ENCODE measurements around the gene OXCT2. TPM values are rescaled to one million over a fixed set of nuclear protein-coding genes. Genes with fewer than 3 reads are reported as not detected.
A peak's percentile ranks its signal among the peaks of the same experiment; 100 is the strongest.
"Not testable (repeated sequence)": the region's sequence is repeated elsewhere in the genome, so short reads cannot be mapped to it uniquely, and the experiment has no call there.

The OXCT2 gene
- total and polyA plus RNA-seq, 8 donors, result 0.55 to 2.3 (median 0.97) TPM

DNA sequence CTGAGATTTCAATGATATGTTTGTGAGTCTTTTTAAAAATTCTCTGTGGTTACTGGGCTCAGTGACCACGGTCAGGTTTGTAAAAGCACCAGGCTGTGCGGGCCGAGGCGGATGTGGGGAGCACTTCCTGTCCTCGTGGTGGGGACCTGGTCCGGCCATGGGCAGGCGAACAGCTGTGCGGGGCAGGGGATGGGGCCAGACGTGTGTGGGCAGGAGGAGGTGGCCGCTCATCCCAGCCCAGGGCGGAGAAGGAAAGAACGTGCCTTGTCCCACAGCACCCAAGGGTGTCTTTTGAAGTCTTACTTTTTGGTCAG, 5.2 kb upstream of the OXCT2 start:
- 87 to 91% methylated on average over 12 of the region's 12 CpGs for WGBS, 2 donors
- FAIRE-seq (no peak), ATAC-seq (peak in 1 of 4 donors; percentile 34), DNase-seq (peak in 1 of 6 donors; percentile 56)
- H3K27ac ChIP-seq, result no peak overlapping the region
- H3K27me3 ChIP-seq, result no peaks in the 10 kb centered on the region
- H3K4me3 ChIP-seq, result no peak overlapping the region
- no peak for TF ChIP-seq CTCF (IDR thresholded peaks at IDR 0.05)
- H3K4me1 ChIP-seq, result no peaks in the 10 kb centered on the region
- intact Hi-C loops (cut with DNase I), result no loop called here
- H3K36me3 ChIP-seq, result no peaks in the 10 kb centered on the region
- no peaks in the 10 kb centered on the region for H3K9me3 ChIP-seq

- FAIRE-seq; H3K27ac ChIP-seq; ATAC-seq; intact Hi-C loops (cut with DNase I); H3K4me1 ChIP-seq; H3K4me3 ChIP-seq; H3K27me3 ChIP-seq; H3K9me3 ChIP-seq; H3K36me3 ChIP-seq: not testable (repeated sequence)
- WGBS, 2 donors, result 88 to 97% methylated on average over 15 to 16 of the region's 20 CpGs
- DNase-seq, result peak in 1 of 6 donors; percentile 48
These were observed 4.7 kb upstream of the OXCT2 start for GRCh38 chr1:39775676-39776399.

GRCh38 chr1:39775141-39775540, 4.0 kb upstream of the OXCT2 start:
- H3K27ac ChIP-seq; H3K36me3 ChIP-seq; H3K27me3 ChIP-seq; H3K9me3 ChIP-seq; ATAC-seq; H3K4me3 ChIP-seq; H3K4me1 ChIP-seq; intact Hi-C loops (cut with DNase I); FAIRE-seq: not testable (repeated sequence)
- WGBS, 2 donors, result 90 to 93% methylated on average over 11 of the region's 11 CpGs
- peak in 1 of 6 donors; percentile 31 for DNase-seq

GRCh38 chr1:39773369-39773979, 2.3 kb upstream of the OXCT2 start:
- H3K4me3 ChIP-seq; intact Hi-C loops (cut with DNase I); ATAC-seq; H3K4me1 ChIP-seq; H3K27ac ChIP-seq; H3K27me3 ChIP-seq; DNase-seq; FAIRE-seq; H3K9me3 ChIP-seq; H3K36me3 ChIP-seq: not testable (repeated sequence)
- 67 to 73% methylated on average over 1 to 3 of the region's 23 CpGs for WGBS, 2 donors

GRCh38 chr1:39770100-39771021, 787 bp downstream of the OXCT2 start:
- ATAC-seq, result peak in 3 of 4 donors; percentile 8 to 29 (median 17)
- WGBS, 2 donors, result 52 to 67% methylated on average over 12 to 22 of the region's 71 CpGs
- FAIRE-seq; H3K9me3 ChIP-seq; H3K4me3 ChIP-seq; intact Hi-C loops (cut with DNase I); H3K36me3 ChIP-seq; DNase-seq; H3K27me3 ChIP-seq; H3K4me1 ChIP-seq; H3K27ac ChIP-seq: not testable (repeated sequence)

DNA sequence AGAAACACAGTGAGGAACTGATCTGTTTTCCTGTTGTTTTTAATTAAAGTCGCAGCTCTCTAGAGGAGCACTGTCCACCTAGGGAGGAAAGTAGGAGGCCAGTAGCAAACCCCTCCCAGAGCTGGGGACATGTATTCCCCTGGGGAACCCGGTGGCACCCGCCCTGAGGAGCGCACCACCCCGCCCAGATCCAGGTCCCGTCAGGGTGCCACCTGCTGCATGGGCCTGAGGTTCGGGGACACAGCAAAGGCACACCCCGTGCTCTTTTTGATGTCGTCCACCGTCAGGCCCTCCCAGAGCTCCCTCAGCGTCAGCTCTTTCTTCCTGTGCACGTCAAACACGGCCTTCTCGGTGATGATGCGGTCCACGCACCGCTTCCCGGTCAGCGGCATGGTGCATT, 1.6 kb downstream of the OXCT2 start:
- H3K4me3 ChIP-seq; intact Hi-C loops (cut with DNase I); H3K27me3 ChIP-seq; FAIRE-seq; H3K27ac ChIP-seq; ATAC-seq; H3K9me3 ChIP-seq; H3K36me3 ChIP-seq; H3K4me1 ChIP-seq: not testable (repeated sequence)
- peak in 1 of 6 donors; percentile 13 for DNase-seq
- WGBS, 2 donors, result 89 to 90% methylated on average over 17 to 18 of the region's 19 CpGs

DNA sequence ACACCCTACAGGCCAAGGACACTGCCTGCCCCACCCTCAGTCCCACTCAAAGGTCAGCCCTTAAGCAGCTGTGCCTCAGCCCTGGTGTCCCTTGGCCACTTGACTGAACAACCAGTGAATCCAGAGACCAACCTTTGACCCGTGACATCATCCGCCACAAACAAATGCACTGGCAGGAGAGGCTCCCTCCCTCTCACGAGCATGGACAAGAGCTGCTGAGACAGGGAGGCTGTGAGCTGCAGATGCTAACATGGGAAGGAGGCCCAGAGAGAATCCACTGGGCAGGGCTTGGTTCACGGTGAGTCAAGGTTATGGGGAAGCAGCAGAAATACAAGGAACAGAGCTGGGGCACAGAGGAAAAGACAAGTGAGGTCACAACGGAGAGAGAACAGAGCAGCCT, 4.7 kb downstream of the OXCT2 start:
- H3K27ac ChIP-seq; H3K36me3 ChIP-seq; DNase-seq; FAIRE-seq; H3K4me3 ChIP-seq; H3K9me3 ChIP-seq; H3K4me1 ChIP-seq; H3K27me3 ChIP-seq; intact Hi-C loops (cut with DNase I): not testable (repeated sequence)
- ATAC-seq, result peak; percentile 18 to 69 (median 40)
- 24 to 33% methylated on average over 1 of the region's 5 CpGs for WGBS, 2 donors

DNA sequence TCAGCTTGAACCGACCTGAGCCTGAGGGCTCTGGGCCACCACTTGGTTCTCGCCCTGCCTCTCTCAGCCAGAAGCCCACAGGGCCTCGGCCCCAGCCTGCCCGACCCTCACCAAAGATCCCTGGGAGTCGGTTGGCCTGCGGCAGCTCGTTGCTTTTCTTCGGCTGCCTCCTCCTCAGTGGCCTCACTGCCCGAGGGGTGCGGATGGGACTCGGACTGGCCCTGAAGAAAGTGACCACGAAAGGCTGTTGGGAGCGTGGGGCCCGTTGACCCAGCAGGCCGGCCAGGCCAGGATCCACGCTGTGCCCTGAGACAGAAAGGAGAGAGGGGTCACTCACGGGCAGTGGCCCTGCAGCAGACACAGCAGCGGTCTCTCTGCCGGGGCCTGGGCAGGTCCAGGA, 6.6 kb downstream of the OXCT2 start:
- intact Hi-C loops (cut with DNase I); H3K27me3 ChIP-seq; DNase-seq; H3K27ac ChIP-seq; ATAC-seq; H3K9me3 ChIP-seq; FAIRE-seq; H3K4me3 ChIP-seq; H3K36me3 ChIP-seq; H3K4me1 ChIP-seq: not testable (repeated sequence)
- 91 to 94% methylated on average over 7 to 15 of the region's 19 CpGs for WGBS, 2 donors

GRCh38 chr1:39763619-39764374, 7.4 kb downstream of the OXCT2 start:
- H3K27ac ChIP-seq; FAIRE-seq; H3K9me3 ChIP-seq; DNase-seq; H3K4me3 ChIP-seq; H3K27me3 ChIP-seq; intact Hi-C loops (cut with DNase I); H3K4me1 ChIP-seq; H3K36me3 ChIP-seq: not testable (repeated sequence)
- peak in 1 of 4 donors; percentile 4 for ATAC-seq
- WGBS, 2 donors, result 82 to 90% methylated on average over 15 of the region's 18 CpGs

Data from pancreas (tissue), 10 donors.